ENCODE data around the gene GXYLT1.
"Not testable (repeated sequence)": the region's sequence is repeated elsewhere in the genome, so short reads cannot be mapped to it uniquely, and the experiment has no call there.

- not testable (repeated sequence) for TF ChIP-seq CTCF, POLR2A (IDR thresholded peaks at IDR 0.05)
These were observed 37.9 kb downstream of the GXYLT1 start for GRCh38 chr12:42106791-42107190.

All from body of pancreas (tissue), 4 donors.